KMS-11 (cell line): ENCODE data around the gene LGI2.
A peak's percentile ranks its signal among the peaks of the same experiment; 100 is the strongest.

ENCODE experiments used
- H2AFZ ChIP-seq: fragments of 200-600 bp; sonication (generic); 2 replicates; pipeline ENCODE4 v1.6.1; 2016; ENCODE audit warnings: antibody characterized with exemption, mixed run types, low read depth
- H3K27ac ChIP-seq: fragments of 200-600 bp; sonication (generic); 2 replicates; pipeline ENCODE4 v1.6.1; 2016; ENCODE audit warnings: mild to moderate bottlenecking, mixed run types
- H3K27me3 ChIP-seq: fragments of 200-600 bp; sonication (generic); 2 replicates; pipeline ENCODE4 v1.6.1; 2017; ENCODE audit warnings: mild to moderate bottlenecking, low read depth, mixed run types, moderate library complexity; ENCODE audit not compliant: insufficient read depth
- H3K36me3 ChIP-seq: fragments of 200-600 bp; sonication (generic); 2 replicates; pipeline ENCODE4 v1.6.1; 2017; ENCODE audit warnings: mild to moderate bottlenecking, mixed run types; ENCODE audit not compliant: insufficient read depth
- H3K4me1 ChIP-seq: fragments of 200-600 bp; sonication (generic); 2 replicates; pipeline ENCODE4 v1.6.1; 2016; ENCODE audit warnings: mild to moderate bottlenecking, low read depth, mixed run types; ENCODE audit not compliant: poor library complexity, severe bottlenecking
- H3K4me2 ChIP-seq: fragments of 200-600 bp; sonication (generic); 2 replicates; pipeline ENCODE4 v1.7.0; 2016; ENCODE audit warnings: mild to moderate bottlenecking, mixed run types
- H3K4me3 ChIP-seq: fragments of 200-600 bp; sonication (generic); IDR thresholded peaks from 2 replicates; pipeline ENCODE4 v1.6.1; 2017; ENCODE audit warnings: low read depth, low read length, mixed read lengths; ENCODE audit not compliant: insufficient read depth
- H3K79me2 ChIP-seq: fragments of 200-600 bp; sonication (generic); 2 replicates; pipeline ENCODE4 v1.6.1; 2016; ENCODE audit warnings: low read depth, mixed run types; ENCODE audit not compliant: insufficient read depth
- H3K9ac ChIP-seq: fragments of 200-600 bp; sonication (generic); 2 replicates; pipeline ENCODE4 v1.6.1; 2016; ENCODE audit warnings: mild to moderate bottlenecking, mixed run types
- H4K20me1 ChIP-seq: fragments of 200-600 bp; sonication (generic); 2 replicates; pipeline ENCODE4 v1.6.1; 2016; ENCODE audit warnings: mild to moderate bottlenecking, mixed run types; ENCODE audit not compliant: insufficient read depth
- CTCF ChIP-seq: fragments of 200-600 bp; sonication (generic); conservative IDR thresholded peaks from 2 replicates; pipeline ENCODE4 v1.6.1; 2017; ENCODE audit warnings: low read depth, mild to moderate bottlenecking, antibody characterized with exemption, low read length, moderate library complexity, mixed read lengths

LGI2 gene

GRCh38 chr4:25029479-25030276 is 1.1 kb downstream of the LGI2 start:
- Histone ChIP-seq H2AFZ (peak overlapping the region; percentile 47), H3K79me2 (no peaks in the 10 kb centered on the region), H3K27me3 (no peaks in the 10 kb centered on the region), H3K9ac (peak overlapping the region; percentile 30; the same call in 1 of the 2 replicates), H3K36me3 (no peaks in the 10 kb centered on the region), H4K20me1 (no peaks in the 10 kb centered on the region), H3K4me3 (no peak overlapping the region), H3K4me2 (peak overlapping the region; percentile 57), H3K4me1 (no peaks in the 10 kb centered on the region), H3K27ac (no peak overlapping the region)
- TF ChIP-seq CTCF = no peak

DNA sequence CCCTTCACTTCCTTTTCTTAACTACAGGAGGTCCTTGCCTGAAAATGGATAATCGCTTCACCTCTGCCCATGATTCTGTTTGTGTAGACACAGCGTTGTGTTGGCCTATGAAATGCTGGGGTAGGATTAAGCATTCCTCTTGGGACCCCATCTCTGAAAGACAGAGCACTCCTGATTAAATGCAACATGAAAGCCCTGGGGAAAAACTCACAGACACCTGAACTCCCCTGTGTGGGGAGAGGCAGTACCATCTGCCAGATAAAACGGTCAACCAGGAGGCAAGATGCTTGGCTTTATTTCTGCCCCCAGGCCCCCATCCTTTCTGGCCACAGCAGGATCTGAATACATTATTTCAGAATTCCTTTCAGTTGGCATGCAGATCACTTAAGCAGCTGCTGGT is 1.9 kb downstream of the LGI2 start:
- Histone ChIP-seq H4K20me1 (no peaks in the 10 kb centered on the region), H3K4me3 (no peak overlapping the region), H2AFZ (no peak overlapping the region), H3K9ac (no peak overlapping the region), H3K36me3 (no peaks in the 10 kb centered on the region), H3K4me2 (no peak overlapping the region), H3K27ac (no peak overlapping the region), H3K27me3 (no peaks in the 10 kb centered on the region), H3K79me2 (no peaks in the 10 kb centered on the region), H3K4me1 (no peaks in the 10 kb centered on the region)
- no peak for TF ChIP-seq CTCF

DNA sequence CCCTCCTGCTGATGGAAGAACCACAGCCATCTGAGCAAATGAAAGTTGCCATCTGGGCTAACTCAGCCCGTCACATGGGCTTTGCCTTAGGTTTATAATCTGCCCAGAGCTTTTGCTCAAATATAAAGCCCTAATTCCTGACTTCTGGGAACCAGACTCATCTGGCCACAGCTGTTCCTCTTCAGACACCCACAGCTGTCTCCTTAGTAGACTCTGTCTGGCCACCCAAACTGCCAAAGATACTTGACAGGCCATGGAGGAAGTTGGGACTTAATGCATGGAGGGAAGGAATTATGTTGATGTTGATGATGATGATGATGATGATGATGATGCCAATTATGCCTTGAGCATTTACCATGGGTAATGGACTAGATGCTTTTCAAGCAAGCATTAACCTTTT is 8.0 kb downstream of the LGI2 start:
- H3K4me2 ChIP-seq = no peak overlapping the region
- TF ChIP-seq CTCF = no peak

GRCh38 chr4:25021216-25021615 is 9.5 kb downstream of the LGI2 start:
- H3K36me3 ChIP-seq = no peaks in the 10 kb centered on the region
- H4K20me1 ChIP-seq = no peaks in the 10 kb centered on the region
- no peaks in the 10 kb centered on the region for H3K79me2 ChIP-seq
- no peaks in the 10 kb centered on the region for H3K4me1 ChIP-seq
- H2AFZ ChIP-seq = no peak overlapping the region
- TF ChIP-seq CTCF = no peak
- no peak overlapping the region for H3K27ac ChIP-seq
- H3K27me3 ChIP-seq = no peaks in the 10 kb centered on the region
- H3K4me3 ChIP-seq = no peak overlapping the region
- no peak overlapping the region for H3K9ac ChIP-seq
- H3K4me2 ChIP-seq = no peak overlapping the region

More for the DNA sequence above, 8.0 kb downstream of the LGI2 start:
- Histone ChIP-seq H3K36me3 (no peaks in the 10 kb centered on the region), H2AFZ (no peak overlapping the region), H3K79me2 (no peaks in the 10 kb centered on the region), H3K9ac (no peak overlapping the region), H4K20me1 (no peaks in the 10 kb centered on the region), H3K4me1 (no peaks in the 10 kb centered on the region), H3K27ac (no peak overlapping the region), H3K4me3 (no peak overlapping the region), H3K27me3 (no peaks in the 10 kb centered on the region)
